AG10803 (cell line): Measurements from ENCODE around the gene THSD4.

ENCODE experiments used
- DNase-seq: peaks from one replicate; pipeline ENCODE4 v3.0.0; 2010; ENCODE audit warnings: low read depth
- H3K4me3 ChIP-seq: 2 replicates; pipeline ENCODE4 v1.5.1; 2011; ENCODE audit warnings: mild to moderate bottlenecking, low read length, control low read depth
- CTCF ChIP-seq: conservative IDR thresholded peaks from 2 replicates; pipeline ENCODE4 v1.5.1; 2011; ENCODE audit warnings: mild to moderate bottlenecking, low read length, control low read depth, inconsistent platforms

The THSD4 gene

DNA sequence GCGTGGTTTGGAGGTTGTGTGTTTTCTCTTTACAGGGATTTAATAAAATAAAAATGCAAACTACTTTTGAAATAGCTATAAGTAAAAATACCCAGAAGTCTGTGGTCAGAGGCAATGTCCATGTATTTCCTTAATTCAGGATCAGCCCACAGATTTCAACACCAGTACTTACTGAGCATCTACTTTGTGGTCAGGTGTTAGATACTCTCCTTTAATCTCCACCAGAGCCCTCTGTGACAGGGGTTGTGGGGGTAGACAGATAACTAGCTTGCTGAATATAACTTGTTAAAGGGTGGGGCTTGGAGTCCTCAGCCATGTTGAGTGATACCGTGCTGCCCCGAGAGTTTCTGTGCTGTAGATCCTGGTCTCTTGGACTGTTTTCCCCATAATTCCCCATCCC lies 451.0 kb downstream of the THSD4 start:
- DNase-seq, result no peak
- no peak for TF ChIP-seq CTCF
- H3K4me3 ChIP-seq, result no peak overlapping the region

- no peak overlapping the region for H3K4me3 ChIP-seq
- TF ChIP-seq CTCF, result no peak
- DNase-seq, result no peak
These were observed 451.9 kb downstream of the THSD4 start for GRCh38 chr15:71567173-71567572.

GRCh38 chr15:71568227-71568626 lies 453.0 kb downstream of the THSD4 start:
- no peak overlapping the region for H3K4me3 ChIP-seq
- DNase-seq, result no peak
- no peak for TF ChIP-seq CTCF

DNA sequence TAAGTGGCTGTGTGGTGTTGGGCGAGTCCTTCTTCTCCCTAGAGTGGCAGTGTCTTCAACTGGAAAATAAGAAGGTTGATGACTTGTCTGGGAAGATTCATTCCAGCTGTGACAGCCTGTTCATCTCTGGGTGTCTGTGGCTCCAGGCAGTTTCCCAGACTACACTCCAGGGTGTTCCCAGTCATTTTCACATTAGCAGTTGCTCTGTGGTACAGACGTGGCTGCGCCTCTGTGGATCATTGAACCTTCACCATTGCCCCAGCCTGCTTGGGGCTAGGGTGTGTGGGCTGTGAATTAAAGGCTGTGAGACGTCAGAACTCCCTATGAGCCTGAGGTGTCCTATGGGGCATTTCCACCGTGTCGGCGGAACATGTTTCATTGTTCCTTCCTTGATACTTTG lies 455.5 kb downstream of the THSD4 start:
- H3K4me3 ChIP-seq, result no peak overlapping the region
- TF ChIP-seq CTCF, result no peak
- no peak for DNase-seq

DNA sequence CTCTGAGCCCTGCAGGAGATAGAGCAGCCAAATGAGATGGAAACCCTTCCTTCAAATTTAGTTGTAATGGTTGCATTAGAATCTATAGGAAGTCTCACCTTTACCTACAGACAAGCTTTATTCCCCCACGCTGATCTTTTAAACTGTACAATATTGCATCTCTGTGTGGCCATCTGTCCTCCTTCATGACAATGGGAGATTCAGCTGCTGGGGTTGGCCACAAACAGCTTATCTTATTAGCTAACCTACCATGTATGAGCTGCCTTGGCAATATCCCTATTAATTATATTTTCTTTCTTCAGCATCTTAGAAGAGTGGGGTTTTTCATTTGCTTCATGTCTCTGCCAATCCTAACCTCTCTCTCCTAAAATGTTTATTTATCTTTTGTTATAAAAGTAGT lies 456.4 kb downstream of the THSD4 start:
- no peak for TF ChIP-seq CTCF
- no peak for DNase-seq

GRCh38 chr15:71572452-71573053 lies 457.3 kb downstream of the THSD4 start:
- no peak for DNase-seq
- H3K4me3 ChIP-seq, result no peak overlapping the region
- no peak for TF ChIP-seq CTCF

More for the DNA sequence above, 456.4 kb downstream of the THSD4 start:
- H3K4me3 ChIP-seq, result no peak overlapping the region

GRCh38 chr15:71573599-71573998 lies 458.3 kb downstream of the THSD4 start:
- TF ChIP-seq CTCF, result no peak
- no peak overlapping the region for H3K4me3 ChIP-seq
- DNase-seq, result no peak
